SHP77 treated with DMSO at 0.1 percent for 48 hours (cell line): ENCODE results near the gene CRBN.
A peak's percentile ranks its signal among the peaks of the same experiment; 100 is the strongest.

Source experiments
- DNase-seq: peaks from one replicate; lab custom pipeline; 2025; lab: John Stamatoyannopoulos, UW

The CRBN gene

DNA sequence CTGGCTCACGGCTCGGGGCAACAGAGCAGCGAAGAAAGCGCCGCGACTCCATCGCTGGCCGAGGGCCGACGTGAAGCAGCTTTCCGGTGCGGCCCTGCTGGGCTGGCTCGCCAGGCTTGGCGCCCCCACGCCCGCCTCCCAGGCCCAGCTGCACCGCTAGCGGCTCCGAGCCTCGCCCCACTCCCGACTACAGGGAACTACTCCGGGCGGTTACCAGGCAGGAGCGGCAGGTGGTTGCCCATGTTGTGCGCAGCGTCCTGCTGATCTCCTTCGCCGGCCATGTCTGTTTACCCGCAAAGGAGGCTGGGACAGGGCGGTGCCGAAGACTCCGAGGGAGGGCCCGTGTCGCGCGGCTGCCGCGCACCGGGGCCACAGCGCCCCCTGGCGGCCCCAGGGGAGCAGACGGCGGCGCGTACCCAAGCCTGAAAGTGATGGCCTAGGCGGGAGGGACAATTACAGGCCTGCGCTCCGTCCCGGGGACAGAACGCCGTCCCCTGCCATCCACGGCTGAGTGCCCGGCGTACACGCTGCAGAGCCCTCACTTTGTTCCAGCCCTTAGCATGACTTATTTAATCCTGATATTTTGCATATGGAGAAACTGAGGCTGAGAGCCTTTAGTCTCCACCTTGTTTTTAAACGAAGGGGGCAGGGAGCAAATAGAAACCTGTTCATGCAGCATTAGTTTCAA, at the start of gene CRBN:
Gene CRBN (minus strand): TSS at position 285 of the 688 bp plus-strand sequence. CDS start 4 bp downstream, at position 281.
- DNase-seq, result peak; percentile 33

DNA sequence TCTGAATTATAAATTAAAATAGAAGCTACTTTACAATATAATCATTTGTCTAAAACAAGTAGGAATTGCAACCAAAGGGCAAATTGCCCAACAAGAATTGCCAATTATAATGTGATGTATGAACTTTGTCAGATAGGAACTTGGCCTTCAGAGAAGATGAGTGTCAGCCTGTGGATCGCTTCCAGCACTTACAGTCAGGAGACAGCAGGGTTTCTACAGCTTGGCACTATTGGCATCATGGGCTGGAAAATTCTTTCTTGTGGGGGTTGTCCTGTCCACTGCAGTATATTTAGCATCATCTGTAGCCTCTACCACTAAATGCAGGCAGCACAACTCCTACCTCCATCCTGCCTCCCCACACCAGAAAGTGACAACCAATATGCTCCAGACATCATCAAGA, 48.1 kb upstream of the CRBN start:
- DNase-seq, result no peak

DNA sequence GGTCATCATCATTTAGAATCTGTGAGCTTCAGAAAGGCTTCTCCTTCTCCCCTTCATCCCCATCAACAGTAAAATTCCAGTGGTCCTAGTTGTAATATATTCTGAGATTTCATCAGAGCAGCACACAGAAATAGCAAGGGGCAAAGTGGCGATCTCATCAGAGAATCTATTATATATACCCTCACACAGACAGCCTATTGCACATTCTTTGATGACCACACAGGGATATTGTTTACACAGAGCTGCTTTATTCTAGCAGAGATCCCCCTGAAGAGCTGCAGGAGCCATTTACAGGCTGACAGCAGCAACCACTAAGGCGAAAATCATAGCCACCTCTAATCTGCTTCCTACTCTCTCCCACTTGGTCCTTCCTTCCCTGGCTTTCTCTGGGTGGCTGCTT, 42.0 kb upstream of the CRBN start:
- DNase-seq, result no peak

DNA sequence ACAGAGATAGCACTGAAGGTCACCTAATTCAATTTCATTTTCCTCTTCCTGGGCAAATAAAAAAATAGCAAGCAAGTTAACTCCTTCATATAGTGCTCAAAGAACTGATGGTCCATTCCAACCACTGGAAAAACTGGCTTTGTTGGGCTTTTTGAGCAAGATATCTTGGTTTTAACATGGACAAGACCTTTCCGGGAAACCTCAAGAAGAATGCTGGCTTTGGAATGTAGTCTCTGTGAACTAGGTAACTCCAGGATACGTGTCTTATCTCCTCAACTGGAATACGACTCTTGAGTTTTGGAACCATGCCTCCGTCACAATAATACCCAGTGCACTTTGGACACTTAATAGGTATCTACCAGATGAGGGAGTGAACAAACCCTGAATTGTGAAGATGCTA, 36.9 kb upstream of the CRBN start:
- DNase-seq, result no peak

DNA sequence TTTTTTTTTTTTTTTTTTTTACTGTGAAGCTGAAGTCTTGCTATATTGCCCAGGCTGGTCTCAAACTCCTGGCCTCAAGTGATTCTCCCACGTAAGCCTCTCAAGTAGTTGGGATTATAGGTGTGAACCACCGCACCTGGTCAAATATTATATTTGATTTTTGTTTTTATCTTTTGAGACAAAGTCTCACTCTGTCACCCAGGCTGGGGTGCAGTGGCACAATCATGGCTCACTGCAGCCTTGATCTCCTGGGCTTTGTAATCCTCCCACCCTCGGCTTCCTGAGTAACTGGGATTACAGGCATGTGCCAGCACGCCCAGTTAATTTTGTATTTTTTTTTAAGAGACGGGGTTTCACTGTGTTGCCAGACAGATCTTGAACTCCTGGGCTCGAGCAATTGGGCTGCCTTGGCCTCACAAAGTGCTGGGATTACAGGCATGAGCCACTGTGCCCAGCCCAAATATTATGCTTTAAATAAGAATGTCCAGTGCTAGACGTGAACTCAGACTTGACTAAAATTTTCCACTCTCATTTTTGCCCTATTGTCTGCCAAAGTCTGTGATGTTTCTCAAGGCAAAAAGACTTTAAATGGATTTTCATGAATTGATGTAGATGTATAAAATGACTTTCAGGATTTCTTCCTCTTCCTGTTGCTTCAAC, 33.4 kb upstream of the CRBN start:
- no peak for DNase-seq

DNA sequence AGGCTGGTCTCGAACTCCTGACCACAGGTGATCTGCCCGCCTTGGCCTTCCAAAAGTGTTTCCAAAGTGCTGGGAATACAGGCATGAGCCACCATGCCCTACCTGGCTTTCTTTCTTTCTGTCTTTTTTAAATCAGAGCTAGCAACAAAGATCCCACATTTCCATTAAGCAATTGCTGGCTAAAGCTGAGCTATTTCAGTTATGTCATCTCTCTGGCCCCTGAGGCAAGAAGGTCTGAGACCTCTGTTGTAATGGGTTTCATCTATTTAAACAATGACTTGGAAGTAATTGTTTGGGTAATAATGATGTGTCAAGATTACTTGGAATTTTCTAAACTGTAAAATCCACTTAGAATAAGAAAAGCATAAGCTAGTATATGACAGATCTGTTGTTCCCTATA, 30.2 kb upstream of the CRBN start:
- DNase-seq, result no peak

DNA sequence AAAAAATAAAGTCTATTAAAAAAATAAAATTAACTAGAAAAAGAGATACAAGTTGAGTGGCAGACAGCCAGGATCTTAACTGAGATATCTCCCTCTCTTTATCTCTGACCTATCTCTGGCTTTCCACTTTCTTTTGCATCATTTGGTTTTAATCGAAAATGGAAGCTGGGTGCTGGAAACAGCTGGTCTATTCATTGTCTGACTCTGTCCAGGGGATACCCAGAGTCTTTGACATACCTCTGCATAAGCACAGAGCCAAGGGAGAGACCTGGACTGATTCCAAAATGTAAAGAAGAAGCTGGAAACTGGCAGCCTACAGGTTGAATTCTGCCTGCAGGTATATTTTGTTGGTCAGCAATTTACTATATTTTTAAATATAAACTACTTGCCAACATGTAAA, 29.6 kb upstream of the CRBN start:
- DNase-seq, result no peak

DNA sequence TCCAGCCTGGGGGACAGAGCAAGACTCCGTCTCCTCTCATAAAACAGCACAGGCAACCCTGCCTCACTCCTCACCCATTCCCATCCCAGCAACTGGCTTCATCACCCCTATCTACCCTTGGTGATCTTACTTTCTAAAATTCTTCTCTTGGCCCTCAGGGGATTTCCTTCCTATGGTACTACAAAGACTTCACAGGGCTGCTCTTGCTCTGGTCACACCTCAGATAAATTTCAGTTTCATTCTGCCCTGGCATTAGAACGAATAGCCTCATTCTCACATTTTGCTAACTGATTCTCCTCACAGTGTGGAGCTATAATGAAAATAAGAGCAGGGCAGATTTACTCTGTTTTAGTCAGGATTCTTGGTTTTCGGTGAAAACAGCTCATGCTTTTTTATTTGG, 22.1 kb upstream of the CRBN start:
- DNase-seq, result no peak

DNA sequence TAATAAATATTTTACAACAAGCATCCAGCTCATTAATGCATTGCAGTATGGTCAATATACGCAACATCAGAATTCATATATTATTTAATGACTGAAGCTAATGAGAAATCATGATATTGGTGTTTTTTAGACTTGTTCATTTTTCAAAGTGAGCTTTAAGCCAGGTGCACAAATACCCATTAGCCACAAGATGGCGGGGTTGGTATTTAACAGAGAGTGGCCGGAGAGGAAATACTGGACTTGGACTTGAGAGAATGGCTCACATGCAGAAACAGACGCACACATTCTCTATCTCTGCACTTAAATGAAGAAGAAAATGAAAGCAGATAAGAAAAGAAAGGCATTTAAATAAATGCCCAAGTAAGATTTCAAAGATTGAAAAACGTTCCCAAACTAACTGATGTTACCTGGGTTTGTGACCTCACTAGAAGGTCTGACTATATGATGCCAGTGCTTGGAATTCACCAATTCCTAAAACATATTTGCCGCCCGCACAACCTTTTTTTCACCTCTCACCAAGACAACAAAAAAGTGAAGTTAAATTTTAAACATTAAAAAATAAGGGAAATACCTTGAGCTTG, 21.2 kb upstream of the CRBN start:
- peak; percentile 35 for DNase-seq

DNA sequence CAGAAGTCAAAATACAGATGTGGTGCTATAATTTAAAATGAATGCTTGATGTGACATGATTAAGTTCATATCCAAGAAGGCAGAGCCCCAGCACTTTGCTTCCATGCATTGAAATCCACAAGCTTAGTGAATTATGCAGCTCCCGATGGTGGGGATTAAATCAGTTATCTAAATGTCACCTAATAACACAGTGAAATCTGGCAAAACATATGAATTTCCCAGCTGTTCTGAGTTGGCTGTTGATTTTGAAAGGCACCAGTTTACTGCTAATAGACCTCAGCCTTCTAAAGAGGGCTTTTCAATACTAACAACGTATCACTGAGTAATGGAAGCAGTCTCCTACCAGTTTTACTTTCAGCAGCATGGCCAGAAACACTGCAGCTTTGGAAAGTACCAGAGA, 19.8 kb upstream of the CRBN start:
- DNase-seq, result no peak

DNA sequence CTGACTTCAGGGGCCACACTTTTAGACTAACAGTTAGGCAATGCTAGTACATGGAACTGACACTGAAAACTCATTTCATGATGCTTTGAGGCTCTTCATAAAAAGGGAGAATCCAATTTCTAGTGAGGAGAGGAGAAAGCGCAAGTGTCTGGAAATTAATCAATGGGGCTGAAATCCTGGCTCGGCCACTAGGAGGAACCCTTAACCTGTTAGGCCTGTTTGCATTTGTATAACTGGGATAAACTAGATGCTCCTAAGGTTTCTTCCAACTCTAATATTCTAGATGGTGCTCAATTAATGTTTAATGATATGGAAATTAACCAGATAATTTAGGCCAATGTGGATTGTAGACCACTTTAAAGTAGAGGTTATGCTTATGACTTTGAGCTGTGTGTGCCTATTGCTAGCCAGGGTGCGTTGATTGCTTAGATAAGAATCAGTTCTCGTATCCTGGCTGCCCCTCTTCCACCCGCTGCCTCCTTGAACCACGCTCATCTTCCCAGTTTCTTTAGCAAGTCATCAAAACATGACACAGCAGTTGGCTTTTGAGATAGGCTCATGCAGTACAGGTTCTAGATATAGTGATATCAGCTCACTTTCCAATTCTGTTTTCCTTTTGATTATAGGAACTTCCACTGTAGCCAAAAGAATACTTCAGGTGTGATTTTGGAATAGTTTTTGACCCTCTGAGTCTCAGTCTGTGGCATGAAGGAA, 16.8 kb upstream of the CRBN start:
- DNase-seq, result no peak

DNA sequence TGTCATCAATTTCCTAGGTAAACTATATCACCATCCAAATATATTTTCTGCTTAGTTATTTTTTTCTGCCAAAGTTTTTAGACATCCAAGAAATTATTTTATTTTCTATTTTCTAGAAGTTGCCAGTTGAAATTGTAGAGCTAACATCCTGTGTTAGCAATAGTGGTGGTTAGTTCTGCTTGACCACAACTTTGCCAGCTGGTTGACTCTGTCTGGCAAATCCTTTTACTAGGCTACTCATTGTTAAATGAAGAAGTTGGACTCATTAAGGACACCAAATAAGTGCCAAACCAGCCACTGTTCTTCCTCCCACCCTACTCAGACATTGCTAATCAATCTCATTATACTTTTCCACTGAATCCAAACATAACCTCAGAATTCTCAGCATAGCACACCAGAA, 15.4 kb upstream of the CRBN start:
- DNase-seq, result no peak

DNA sequence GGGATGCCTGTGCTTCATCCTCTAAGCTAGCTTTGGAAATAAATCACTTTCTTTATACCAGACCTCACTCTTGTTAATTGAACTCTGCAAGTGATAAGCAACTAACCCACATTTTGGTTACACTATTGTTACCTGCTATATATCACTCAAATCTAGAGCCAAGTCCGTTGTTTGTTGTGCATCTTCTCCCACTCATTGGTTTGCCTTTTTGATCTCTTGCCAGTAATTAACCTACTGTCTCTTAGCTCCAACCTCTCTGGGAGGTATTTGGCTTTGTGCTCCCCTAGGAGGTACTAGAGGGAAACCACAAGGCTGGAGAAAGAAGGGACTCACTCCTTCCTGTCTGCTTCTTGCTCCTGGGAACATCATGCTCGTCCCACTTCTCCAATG, 12.8 kb upstream of the CRBN start:
- no peak for DNase-seq

DNA sequence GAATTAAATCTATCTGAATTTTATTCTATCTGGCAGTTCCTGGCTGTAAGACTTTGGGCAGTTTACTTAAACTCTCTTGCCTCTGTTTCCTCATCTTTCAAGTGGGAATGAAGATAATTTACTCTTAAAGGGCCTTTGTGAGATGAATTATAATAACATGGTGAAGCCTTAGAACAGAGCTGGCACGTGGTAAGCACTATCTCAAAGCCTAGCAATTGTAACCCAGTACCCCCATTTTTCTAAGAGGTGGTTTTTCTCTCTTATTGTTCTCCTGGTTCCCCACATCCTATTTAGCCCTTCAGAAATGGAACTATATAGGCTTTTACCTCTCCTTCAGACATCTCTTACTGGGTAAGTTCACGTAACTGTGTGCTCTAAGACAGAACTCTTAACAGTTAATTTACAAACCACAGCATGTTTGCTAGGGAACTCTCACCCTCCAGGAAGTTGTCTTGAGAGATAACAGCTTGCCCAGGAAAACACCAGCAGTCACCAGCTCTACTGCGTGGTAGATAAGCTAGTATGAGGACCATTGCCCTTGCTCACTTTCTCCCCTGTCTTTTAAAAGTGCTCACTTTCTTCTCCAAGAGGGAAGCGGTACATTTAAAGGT, 12.3 kb upstream of the CRBN start:
- DNase-seq, result no peak

DNA sequence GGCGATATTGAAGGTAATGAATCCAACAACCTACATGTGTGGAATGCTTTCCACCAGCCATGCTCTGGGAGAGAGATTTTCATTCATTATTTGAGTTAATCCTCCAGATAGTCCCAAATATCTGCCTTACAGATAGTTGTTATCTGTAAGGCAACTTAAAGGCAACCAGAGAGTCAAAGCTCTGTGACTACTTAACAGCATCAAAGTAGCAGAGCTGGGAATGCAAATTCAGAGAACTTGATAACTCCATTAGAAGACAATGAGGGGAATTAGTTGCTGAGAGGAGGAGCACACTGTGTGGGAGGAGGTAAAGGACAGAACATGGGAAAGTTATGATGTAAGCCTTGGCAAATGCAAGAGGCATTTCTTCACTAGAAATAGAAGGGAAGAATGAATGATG, 10.5 kb upstream of the CRBN start:
- no peak for DNase-seq

DNA sequence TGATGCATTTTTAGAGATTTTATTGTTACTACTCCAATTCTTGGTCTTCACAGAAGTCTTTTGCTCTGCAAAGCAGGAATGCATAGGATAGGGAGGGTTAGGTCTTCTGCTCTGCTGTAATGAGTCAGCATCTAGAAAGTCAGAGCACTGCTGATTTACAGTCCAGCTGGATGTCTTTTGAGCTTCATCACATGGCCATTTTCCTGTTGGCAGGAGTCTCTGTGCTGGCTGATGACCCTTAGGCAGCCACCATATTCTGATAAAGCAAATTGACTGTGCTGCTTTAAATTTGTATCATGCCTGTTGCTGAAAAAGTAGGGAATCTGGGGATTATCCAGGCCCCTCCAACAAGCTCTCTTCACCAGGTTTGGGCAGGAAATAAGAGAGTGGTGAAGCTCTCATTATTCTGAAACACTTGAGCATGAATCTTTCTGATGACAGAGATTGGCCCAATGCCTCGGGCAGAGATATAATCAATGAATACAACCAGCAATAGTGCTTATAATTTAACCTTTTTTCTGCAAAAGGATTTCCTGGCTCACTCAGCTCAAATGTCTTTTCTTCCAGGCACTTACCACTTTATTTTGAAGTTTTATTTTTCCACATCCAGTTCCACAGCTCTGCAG, 9.7 kb upstream of the CRBN start:
- no peak for DNase-seq

DNA sequence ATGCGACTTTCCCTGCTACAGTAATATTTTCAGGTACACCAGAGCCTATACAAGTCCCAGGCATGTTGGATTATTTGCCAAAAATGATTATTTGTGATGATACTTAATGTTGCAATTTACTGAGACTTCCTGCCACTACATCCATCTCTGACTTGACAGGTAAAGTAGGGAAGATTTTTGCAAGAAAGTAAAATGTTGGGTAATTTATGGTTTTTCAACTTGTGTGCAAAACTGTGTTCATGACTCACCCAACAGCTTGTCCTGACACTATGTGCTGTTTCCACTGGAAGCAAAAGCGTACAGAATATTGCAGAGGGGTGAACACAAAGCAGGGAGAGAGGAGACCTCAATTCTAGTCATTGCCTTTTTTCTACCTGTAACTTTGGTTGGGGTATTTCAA, 5.4 kb upstream of the CRBN start:
- DNase-seq, result no peak

DNA sequence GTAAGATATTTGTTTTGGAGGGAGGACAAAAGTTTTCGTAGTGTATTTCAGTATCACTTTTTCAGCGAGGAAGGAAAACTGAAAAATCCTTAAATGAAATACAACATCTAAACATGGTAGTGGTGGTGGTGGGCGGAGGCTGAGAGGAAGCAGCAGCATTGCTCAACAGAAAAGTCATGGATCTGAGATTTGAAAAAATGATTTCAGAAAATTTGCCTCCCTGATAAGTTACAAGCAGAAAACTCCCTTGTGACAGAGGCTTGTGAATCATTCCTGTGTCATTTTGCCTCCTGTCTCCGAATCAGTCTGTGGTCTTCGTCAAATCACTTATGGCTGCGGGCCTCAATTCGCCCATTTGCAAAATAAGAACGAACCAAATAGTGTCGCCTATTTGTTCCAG, 965 bp upstream of the CRBN start:
- no peak for DNase-seq

DNA sequence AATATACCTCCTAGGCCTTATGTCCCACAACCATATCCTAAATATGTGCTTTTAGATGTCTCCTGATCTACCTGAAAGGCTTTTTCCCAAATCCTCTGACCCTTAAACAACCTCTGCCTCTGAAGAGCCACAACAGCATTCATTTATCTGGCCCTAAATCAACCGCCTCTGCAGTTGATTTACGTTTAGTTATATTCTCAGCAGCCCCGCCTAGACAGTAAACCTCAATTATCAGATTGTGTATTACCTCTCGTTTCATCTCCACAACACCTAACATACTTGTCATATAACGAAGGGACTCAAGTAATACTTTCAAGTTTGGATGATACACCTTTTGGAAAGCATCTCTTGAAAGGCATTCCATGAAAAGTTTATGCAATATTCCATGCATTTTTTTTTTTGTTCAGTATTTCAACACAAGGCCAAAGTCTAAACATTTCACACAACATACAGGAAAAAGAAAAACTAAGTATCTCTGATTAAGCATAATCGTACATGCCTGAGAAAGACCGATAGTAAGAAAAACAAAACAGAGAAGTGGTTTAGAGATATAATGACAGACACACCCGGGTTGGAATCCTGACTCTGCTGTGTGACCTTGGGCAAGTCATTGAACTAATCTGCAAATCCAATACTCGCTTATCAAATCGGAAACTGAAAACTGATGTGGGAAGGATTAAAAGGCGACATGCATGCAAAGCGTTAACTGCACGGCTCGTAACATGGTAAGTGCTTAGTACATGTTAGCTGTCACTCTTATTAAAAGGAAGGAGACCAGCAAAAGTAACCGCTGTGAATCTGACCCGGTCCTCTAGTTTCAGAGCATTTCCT, 778 bp downstream of the CRBN start:
- DNase-seq, result no peak

DNA sequence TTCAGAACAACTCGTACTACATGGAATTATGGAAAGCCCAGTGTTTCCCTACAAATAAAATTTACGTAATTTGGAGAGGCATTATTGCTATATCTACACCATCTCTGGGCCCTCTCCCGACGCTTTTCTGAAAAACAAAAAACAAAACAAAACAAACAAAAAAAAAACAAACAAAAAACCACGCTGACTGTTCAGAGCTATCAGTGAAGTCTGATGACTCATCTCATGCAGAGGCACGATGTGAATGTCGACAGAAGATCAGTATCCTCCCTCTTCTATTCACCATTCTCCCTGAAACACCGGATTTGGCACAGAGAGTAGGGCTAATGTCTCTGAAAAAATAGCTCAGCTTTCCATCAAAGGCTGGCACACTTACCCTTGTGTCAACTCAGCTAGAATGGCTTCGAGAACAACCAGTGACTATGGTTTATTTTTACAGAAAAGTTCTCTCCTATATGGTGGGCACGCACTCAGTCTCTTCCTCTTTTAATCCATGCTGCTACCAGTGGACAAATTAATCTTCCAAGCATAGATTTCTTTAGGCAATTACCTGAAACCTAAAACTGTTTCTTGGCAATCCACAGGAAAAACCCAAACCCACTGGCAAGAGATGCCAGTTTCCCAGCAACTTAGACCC, 1.5 kb downstream of the CRBN start:
- DNase-seq, result no peak

DNA sequence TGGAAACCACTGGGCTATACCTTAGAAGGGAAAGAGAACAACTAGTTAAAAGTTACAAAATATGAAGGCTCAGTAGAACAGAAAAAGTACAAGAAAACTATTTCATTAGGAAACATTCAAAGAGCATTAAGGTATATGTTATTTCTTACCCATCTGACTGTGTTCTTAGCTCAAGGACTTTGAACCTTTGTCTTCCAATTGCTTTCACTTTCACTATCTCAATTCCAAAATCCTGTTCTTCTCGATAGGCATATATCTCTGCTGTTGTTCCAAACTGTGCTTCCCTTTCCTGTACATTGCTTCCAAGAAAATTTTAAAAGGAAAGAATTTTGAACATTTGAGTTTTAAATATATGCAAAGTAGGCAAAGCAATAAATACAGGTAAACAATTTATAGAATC, 6.9 kb downstream of the CRBN start:
- no peak for DNase-seq
